SU-DHL-6 (cell line): Measurements from ENCODE around the gene DNASE1L1.

Experiments used
- EZH2phosphoT487 ChIP-seq: fragments of 200-600 bp; sonication (generic), shearing (Covaris generic); conservative IDR thresholded peaks from 2 replicates; pipeline ENCODE4 v1.6.1; 2018; ENCODE audit warnings: mild to moderate bottlenecking, antibody characterized with exemption, low read length, moderate library complexity, mixed read lengths
- TF ChIP-seq, protein P1 (sequence below): fragments of 200-600 bp; sonication (generic); IDR thresholded peaks from one replicate; pipeline ENCODE4 v1.5.1; 2017; ENCODE audit warnings: antibody characterized with exemption, mild to moderate bottlenecking, low read length, moderate library complexity; ENCODE audit not compliant: insufficient read depth, poor library complexity, severe bottlenecking

DNA sequence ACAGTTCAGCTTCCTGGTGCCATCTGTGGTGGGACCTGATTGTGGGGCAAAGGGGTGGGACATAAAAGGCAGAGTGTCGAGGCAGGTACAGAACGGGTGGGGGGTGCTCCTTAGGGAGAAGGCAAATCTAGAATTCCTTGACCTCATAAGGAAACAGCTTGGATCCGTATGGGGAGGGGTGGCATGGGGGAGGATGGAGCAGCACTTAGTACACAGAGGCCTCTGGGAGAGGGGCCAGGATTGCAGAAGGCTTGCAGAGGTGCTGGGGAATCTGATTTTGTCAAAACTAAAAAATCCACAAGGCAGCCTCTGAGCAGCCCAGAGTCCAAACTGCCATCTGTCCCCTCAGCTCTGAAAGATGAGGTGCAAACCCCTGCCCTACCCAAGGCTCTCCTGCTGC is 32.3 kb downstream of the DNASE1L1 start:
- TF ChIP-seq, protein P1, sequence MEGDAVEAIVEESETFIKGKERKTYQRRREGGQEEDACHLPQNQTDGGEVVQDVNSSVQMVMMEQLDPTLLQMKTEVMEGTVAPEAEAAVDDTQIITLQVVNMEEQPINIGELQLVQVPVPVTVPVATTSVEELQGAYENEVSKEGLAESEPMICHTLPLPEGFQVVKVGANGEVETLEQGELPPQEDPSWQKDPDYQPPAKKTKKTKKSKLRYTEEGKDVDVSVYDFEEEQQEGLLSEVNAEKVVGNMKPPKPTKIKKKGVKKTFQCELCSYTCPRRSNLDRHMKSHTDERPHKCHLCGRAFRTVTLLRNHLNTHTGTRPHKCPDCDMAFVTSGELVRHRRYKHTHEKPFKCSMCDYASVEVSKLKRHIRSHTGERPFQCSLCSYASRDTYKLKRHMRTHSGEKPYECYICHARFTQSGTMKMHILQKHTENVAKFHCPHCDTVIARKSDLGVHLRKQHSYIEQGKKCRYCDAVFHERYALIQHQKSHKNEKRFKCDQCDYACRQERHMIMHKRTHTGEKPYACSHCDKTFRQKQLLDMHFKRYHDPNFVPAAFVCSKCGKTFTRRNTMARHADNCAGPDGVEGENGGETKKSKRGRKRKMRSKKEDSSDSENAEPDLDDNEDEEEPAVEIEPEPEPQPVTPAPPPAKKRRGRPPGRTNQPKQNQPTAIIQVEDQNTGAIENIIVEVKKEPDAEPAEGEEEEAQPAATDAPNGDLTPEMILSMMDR, result no peak
- no peak for TF ChIP-seq EZH2phosphoT487
